ENCODE data around the gene TENT4B. TPM values are rescaled to one million over a fixed set of nuclear protein-coding genes. Genes with fewer than 3 reads are reported as not detected.

TENT4B gene
- total RNA-seq, 2 experiments from 2014 or later: 5.8 to 8.8 TPM

DNA sequence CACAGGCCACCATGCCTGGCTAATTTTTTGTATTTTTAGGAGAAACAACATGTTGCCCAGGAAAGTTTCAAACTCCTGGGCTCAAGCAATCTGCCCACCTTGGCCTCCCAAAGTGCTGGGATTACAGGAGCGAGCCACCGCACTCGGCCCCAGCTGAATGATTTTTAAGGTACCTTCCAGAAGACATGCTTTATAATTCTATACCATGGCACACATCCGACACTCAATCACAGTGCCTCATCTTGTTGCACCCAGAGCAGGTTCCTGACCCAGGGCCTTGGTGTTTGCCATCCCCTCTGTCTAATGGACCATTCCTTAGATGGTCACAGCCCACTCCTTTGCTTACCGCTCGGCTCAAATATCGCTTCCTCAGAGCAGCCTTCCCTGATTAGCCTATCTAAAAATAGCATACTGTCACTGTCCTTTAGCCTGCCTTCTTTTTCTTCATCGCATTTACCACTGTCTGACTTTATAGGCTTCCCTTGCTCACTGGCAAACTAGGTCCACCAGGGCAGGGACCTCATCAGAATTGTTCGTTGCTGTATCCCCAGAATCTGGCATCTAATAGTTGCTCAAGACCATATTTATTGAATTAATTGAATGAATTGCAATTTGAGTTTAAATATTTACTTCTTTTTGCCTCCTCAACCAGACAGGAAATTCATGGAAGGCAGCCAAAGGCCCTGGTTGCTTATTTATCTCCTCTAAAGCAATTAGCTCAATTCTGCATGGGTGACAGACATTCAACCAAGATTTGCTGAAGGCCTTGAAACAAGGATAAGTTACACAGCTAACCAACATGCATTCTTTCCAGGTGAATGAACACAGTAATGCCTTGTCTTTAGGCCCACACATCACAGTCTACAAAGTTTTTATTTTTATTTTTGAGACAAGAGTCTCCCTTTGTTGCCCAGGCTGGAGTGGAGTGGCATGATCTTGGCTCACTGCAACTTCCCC lies 6.3 kb upstream of the TENT4B start:
- H3K4me1 ChIP-seq (ENCODE audit: insufficient read depth, low read length, poor library complexity, severe bottlenecking): no peaks in the 10 kb centered on the region
- no peaks in the 10 kb centered on the region for H3K9me2 ChIP-seq (ENCODE audit: insufficient read depth, low read length)
- no peak overlapping the region for H3K4me3 ChIP-seq (ENCODE audit: low read depth, low read length, poor library complexity, severe bottlenecking)
- no peaks in the 10 kb centered on the region for H4K20me1 ChIP-seq (ENCODE audit: insufficient read depth, low read length)
- intact Hi-C loops (cut with micrococcal nuclease; ENCODE audit: unreplicated experiment): no loop called here
- no peak for DNase-seq (ENCODE audit: low spot score)
- no peaks in the 10 kb centered on the region for H3K79me2 ChIP-seq (ENCODE audit: insufficient read depth, low read depth, low read length)
- H2AFZ ChIP-seq (ENCODE audit: low read length): no peak overlapping the region
- BruUV-seq (replicated peaks): no TSS peak
- no peaks in the 10 kb centered on the region for H3K36me3 ChIP-seq (ENCODE audit: insufficient read depth, low read length)
- no peak overlapping the region for H3K27ac ChIP-seq (ENCODE audit: low read depth, low read length, poor library complexity, severe bottlenecking)
- H3K9me3 ChIP-seq (ENCODE audit: low read length): no peaks in the 10 kb centered on the region
- ChIA-PET POLR2A (interaction anchor here (0.9 kb wide), 1 partner anchor 53 kb away, joined by 3 read pairs; no protein-coding TSS in a partner anchor), CTCF (ENCODE audit: unreplicated experiment) (no interaction called here)
- H3K4me2 ChIP-seq (ENCODE audit: low read length): no peak overlapping the region
- TF ChIP-seq EZH2phosphoT487 (IDR thresholded peaks at IDR 0.05; ENCODE audit: borderline replicate concordance, low read depth, low read length): no peak

- Histone ChIP-seq H3K36me3 (ENCODE audit: insufficient read depth, low read length) (no peaks in the 10 kb centered on the region), H3K9me3 (ENCODE audit: low read length) (no peaks in the 10 kb centered on the region), H3K27ac (ENCODE audit: low read depth, low read length, poor library complexity, severe bottlenecking) (no peak overlapping the region), H3K9me2 (ENCODE audit: insufficient read depth, low read length) (no peaks in the 10 kb centered on the region), H4K20me1 (ENCODE audit: insufficient read depth, low read length) (peaks cover 9% of the 10 kb centered on the region; the same call in 1 of the 2 replicates), H3K4me3 (ENCODE audit: low read depth, low read length, poor library complexity, severe bottlenecking) (no peak overlapping the region), H3K79me2 (ENCODE audit: insufficient read depth, low read depth, low read length) (peaks cover 24% of the 10 kb centered on the region; the same call in 1 of the 2 replicates), H2AFZ (ENCODE audit: low read length) (peak overlapping the region; percentile 39; the same call in 1 of the 2 replicates), H3K4me1 (ENCODE audit: insufficient read depth, low read length, poor library complexity, severe bottlenecking) (peaks cover 27% of the 10 kb centered on the region), H3K4me2 (ENCODE audit: low read length) (no peak overlapping the region)
- no peak for TF ChIP-seq CTCF (conservative IDR thresholded peaks at IDR 0.05; ENCODE audit: low read length)
- TF ChIP-seq EZH2phosphoT487 (IDR thresholded peaks at IDR 0.05; ENCODE audit: borderline replicate concordance, low read depth, low read length): no peak
- POLR2A ChIA-PET: interaction anchor here (1.0 to 1.8 kb wide), 3 partner anchors 10 to 84 kb away, joined by 3 to 6 read pairs (median 6); partner anchors contain the start of gene HEATR3
- BruUV-seq (replicated peaks): no TSS peak
- intact Hi-C loops (cut with micrococcal nuclease; ENCODE audit: unreplicated experiment): loop anchor here (5.0 kb wide), 2 partner anchors 61 to 216 kb away; partner anchors contain the start of gene BRD7
- CTCF ChIA-PET (ENCODE audit: unreplicated experiment): no interaction called here
- no peak for DNase-seq (ENCODE audit: low spot score)
Observed at GRCh38 chr16:50151322-50151721, 1.8 kb upstream of the TENT4B start.

- no TSS peak for BruUV-seq (replicated peaks)
- H3K4me3 ChIP-seq (ENCODE audit: low read depth, low read length, poor library complexity, severe bottlenecking): no peak overlapping the region
Observed at GRCh38 chr16:50151756-50152155, 1.4 kb upstream of the TENT4B start.

More at GRCh38 chr16:50151756-50152155, 1.4 kb upstream of the TENT4B start:
- Histone ChIP-seq H3K4me2 (ENCODE audit: low read length) (peak overlapping the region; percentile 87), H3K36me3 (ENCODE audit: insufficient read depth, low read length) (no peaks in the 10 kb centered on the region), H3K79me2 (ENCODE audit: insufficient read depth, low read depth, low read length) (peaks cover 27% of the 10 kb centered on the region; the same call in 1 of the 2 replicates), H3K27ac (ENCODE audit: low read depth, low read length, poor library complexity, severe bottlenecking) (no peak overlapping the region), H3K4me1 (ENCODE audit: insufficient read depth, low read length, poor library complexity, severe bottlenecking) (peaks cover 27% of the 10 kb centered on the region), H2AFZ (ENCODE audit: low read length) (peak overlapping the region; percentile 93; the same call in 1 of the 2 replicates), H3K9me2 (ENCODE audit: insufficient read depth, low read length) (no peaks in the 10 kb centered on the region), H3K9me3 (ENCODE audit: low read length) (no peaks in the 10 kb centered on the region), H4K20me1 (ENCODE audit: insufficient read depth, low read length) (peaks cover 9% of the 10 kb centered on the region; the same call in 1 of the 2 replicates)
- ChIA-PET CTCF (ENCODE audit: unreplicated experiment) (no interaction called here), POLR2A (interaction anchor here (1.0 to 1.8 kb wide), 3 partner anchors 10 to 85 kb away, joined by 3 to 6 read pairs (median 6); partner anchors contain the start of gene HEATR3)
- DNase-seq (ENCODE audit: low spot score): no peak
- intact Hi-C loops (cut with micrococcal nuclease; ENCODE audit: unreplicated experiment): loop anchor here (2.0 to 5.0 kb wide), 4 partner anchors 61 to 216 kb away; partner anchors contain the start of genes BRD7 and CNEP1R1
- no peak for TF ChIP-seq EZH2phosphoT487 (IDR thresholded peaks at IDR 0.05; ENCODE audit: borderline replicate concordance, low read depth, low read length)
- no peak for TF ChIP-seq CTCF (conservative IDR thresholded peaks at IDR 0.05; ENCODE audit: low read length)
